DND-41 (cell line): Measurements from ENCODE around the gene ITGA11.

Experiments
- ATAC-seq: fragments of 200-7000 bp; cut with Tn5 transposase; 3 replicates; pipeline ENCODE4 v1.9.1; 2021; ENCODE audit warnings: low read depth; ENCODE audit not compliant: insufficient read depth
- DNase-seq: peaks from one replicate; pipeline ENCODE4 v3.0.0-alpha.2; 2020
- H2AFZ ChIP-seq: 2 replicates; pipeline ENCODE4 v1.6.0; 2012; ENCODE audit warnings: low read depth, low read length
- H3K27ac ChIP-seq: 2 replicates; pipeline ENCODE4 v1.5.1; 2012; ENCODE audit warnings: low read length, inconsistent platforms
- H3K27me3 ChIP-seq: fragments of 200-600 bp; sonication (generic); 2 replicates; pipeline ENCODE4 v1.6.0; 2012; ENCODE audit warnings: low read length, mild to moderate bottlenecking, inconsistent platforms; ENCODE audit not compliant: insufficient read depth, poor library complexity
- H3K36me3 ChIP-seq: 2 replicates; pipeline ENCODE4 v1.5.1; 2012; ENCODE audit warnings: low read length, inconsistent platforms; ENCODE audit not compliant: insufficient read depth
- H3K4me1 ChIP-seq: 2 replicates; pipeline ENCODE4 v1.5.1; 2012; ENCODE audit warnings: mild to moderate bottlenecking, low read length; ENCODE audit not compliant: insufficient read depth
- H3K4me2 ChIP-seq: 2 replicates; pipeline ENCODE4 v1.6.0; 2012; ENCODE audit warnings: mild to moderate bottlenecking, moderate library complexity, low read length, inconsistent platforms; ENCODE audit not compliant: insufficient read depth
- H3K4me3 ChIP-seq, 2 experiments: fragments of 200-600 bp in 1 of 2; shearing (Covaris generic) in 1 of 2; 2 replicates each; pipeline ENCODE4 v1.5.1; 2012 to 2016; ENCODE audit warnings: inconsistent platforms in 2 of 2, low read length in 2 of 2, mild to moderate bottlenecking in 2 of 2, low read depth in 1 of 2, moderate library complexity in 1 of 2
- H3K79me2 ChIP-seq: 2 replicates; pipeline ENCODE4 v1.6.0; 2012; ENCODE audit warnings: low read length, inconsistent platforms; ENCODE audit not compliant: insufficient read depth
- H3K9ac ChIP-seq: 2 replicates; pipeline ENCODE4 v1.6.0; 2012; ENCODE audit warnings: low read depth, mild to moderate bottlenecking, inconsistent platforms, low read length, moderate library complexity
- H3K9me3 ChIP-seq: 2 replicates; pipeline ENCODE4 v1.5.1; 2012; ENCODE audit warnings: low read length, moderate library complexity, mild to moderate bottlenecking, inconsistent platforms; ENCODE audit not compliant: insufficient read depth, severe bottlenecking
- H4K20me1 ChIP-seq: 2 replicates; pipeline ENCODE4 v1.6.0; 2012; ENCODE audit warnings: low read length; ENCODE audit not compliant: insufficient read depth
- CTCF ChIP-seq: IDR thresholded peaks from 2 replicates; pipeline ENCODE4 v1.5.1; 2012; ENCODE audit warnings: borderline replicate concordance, low read length, moderate library complexity, mild to moderate bottlenecking; ENCODE audit not compliant: poor library complexity, severe bottlenecking; ENCODE audit errors: extremely low read depth
- EZH2 ChIP-seq: IDR thresholded peaks from 3 replicates; pipeline ENCODE4 v1.6.1; 2012; ENCODE audit warnings: borderline replicate concordance, low read depth, mild to moderate bottlenecking, moderate library complexity, low read length, inconsistent platforms; ENCODE audit not compliant: severe bottlenecking

The ITGA11 gene

DNA sequence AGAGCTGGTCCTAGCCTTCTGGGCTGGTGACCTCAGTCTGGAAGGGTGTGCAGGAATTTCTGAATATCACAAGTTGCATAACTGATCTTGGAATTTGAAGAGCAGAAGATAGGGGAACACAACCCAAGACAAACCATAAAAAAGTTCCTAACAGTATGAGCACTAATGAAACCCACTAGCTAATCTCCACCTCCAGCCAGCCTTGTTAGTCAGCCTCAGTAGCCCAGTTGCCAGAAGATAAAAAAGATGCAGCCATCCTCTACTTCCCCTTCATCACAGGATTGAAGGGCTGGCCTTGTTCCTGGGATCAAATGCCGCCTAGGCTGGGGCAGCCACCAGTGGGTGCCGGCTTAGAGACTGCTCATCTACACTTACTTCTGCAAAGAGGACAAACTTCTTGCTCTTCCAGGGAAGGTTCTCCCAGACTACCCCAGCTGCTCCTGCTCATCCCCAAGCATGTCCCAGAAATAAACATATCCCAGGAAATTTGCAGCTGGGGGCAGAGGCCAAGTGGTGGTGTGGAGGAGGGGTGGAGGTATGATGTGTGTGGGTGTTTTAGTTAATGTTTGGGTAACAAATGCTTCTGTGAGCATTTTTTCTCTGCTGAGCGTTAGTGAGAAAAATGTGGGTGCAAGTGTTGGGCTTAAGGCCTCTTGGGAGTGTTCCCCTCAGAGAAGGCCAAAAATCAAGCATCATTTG, 9.2 kb upstream of the ITGA11 start:
- H3K36me3 ChIP-seq: no peaks in the 10 kb centered on the region
- no peak overlapping the region for H3K27ac ChIP-seq
- H3K79me2 ChIP-seq: no peaks in the 10 kb centered on the region
- H3K4me3 ChIP-seq: no peak overlapping the region
- ATAC-seq (no peak), DNase-seq (no peak)
- H4K20me1 ChIP-seq: no peaks in the 10 kb centered on the region
- no peak overlapping the region for H3K4me2 ChIP-seq
- H3K9me3 ChIP-seq: no peaks in the 10 kb centered on the region
- H2AFZ ChIP-seq: no peak overlapping the region
- peaks cover 14% of the 10 kb centered on the region for H3K27me3 ChIP-seq
- no peaks in the 10 kb centered on the region for H3K4me1 ChIP-seq
- H3K9ac ChIP-seq: no peak overlapping the region
- no peak for TF ChIP-seq EZH2
- TF ChIP-seq CTCF: no peak

GRCh38 chr15:68440136-68440535, 8.2 kb upstream of the ITGA11 start:
- no peak overlapping the region for H3K9ac ChIP-seq
- H3K4me2 ChIP-seq: no peak overlapping the region
- DNase-seq (no peak), ATAC-seq (no peak)
- no peaks in the 10 kb centered on the region for H3K36me3 ChIP-seq
- H4K20me1 ChIP-seq: no peaks in the 10 kb centered on the region
- H2AFZ ChIP-seq: no peak overlapping the region
- TF ChIP-seq EZH2 (no peak), CTCF (no peak)
- H3K27ac ChIP-seq: no peak overlapping the region
- H3K27me3 ChIP-seq: peaks cover 14% of the 10 kb centered on the region
- H3K79me2 ChIP-seq: no peaks in the 10 kb centered on the region
- no peaks in the 10 kb centered on the region for H3K9me3 ChIP-seq
- no peaks in the 10 kb centered on the region for H3K4me1 ChIP-seq
- no peak overlapping the region for H3K4me3 ChIP-seq

- ATAC-seq: no peak
- Histone ChIP-seq H3K4me3 (no peak overlapping the region), H3K27me3 (peaks cover 14% of the 10 kb centered on the region), H3K4me1 (no peaks in the 10 kb centered on the region), H4K20me1 (no peaks in the 10 kb centered on the region), H3K4me2 (no peak overlapping the region), H3K9me3 (no peaks in the 10 kb centered on the region), H2AFZ (no peak overlapping the region), H3K27ac (no peak overlapping the region), H3K79me2 (no peaks in the 10 kb centered on the region), H3K9ac (no peak overlapping the region), H3K36me3 (no peaks in the 10 kb centered on the region)
- TF ChIP-seq CTCF (no peak), EZH2 (no peak)
- DNase-seq: no peak
Measured at GRCh38 chr15:68439506-68439905, 7.5 kb upstream of the ITGA11 start.

GRCh38 chr15:68436680-68437079, 4.7 kb upstream of the ITGA11 start:
- ATAC-seq: no peak
- H3K27me3 ChIP-seq: peaks cover 4% of the 10 kb centered on the region
- no peaks in the 10 kb centered on the region for H3K79me2 ChIP-seq
- H3K4me3 ChIP-seq: no peak overlapping the region
- TF ChIP-seq EZH2: no peak
- TF ChIP-seq CTCF: no peak
- H3K4me1 ChIP-seq: no peaks in the 10 kb centered on the region
- no peak for DNase-seq
- H3K36me3 ChIP-seq: no peaks in the 10 kb centered on the region
- H3K9me3 ChIP-seq: no peaks in the 10 kb centered on the region
- H2AFZ ChIP-seq: no peak overlapping the region
- no peak overlapping the region for H3K9ac ChIP-seq
- no peaks in the 10 kb centered on the region for H4K20me1 ChIP-seq
- no peak overlapping the region for H3K27ac ChIP-seq
- no peak overlapping the region for H3K4me2 ChIP-seq
